GM23338 (cell line): ENCODE results near the gene ASB2.

Experiments
- CREB1 ChIP-seq: fragments of 250-450 bp; sonication (Bioruptor Pico); IDR thresholded peaks from 2 replicates; pipeline ENCODE4 v1.5.0; 2020; ENCODE audit warnings: low read depth, mild to moderate bottlenecking, moderate library complexity
- ETS1 ChIP-seq: IDR thresholded peaks from 2 replicates; pipeline ENCODE4 v1.6.1; 2016; ENCODE audit warnings: antibody characterized with exemption
- EZH2 ChIP-seq: fragments of 200-600 bp; sonication (generic); IDR thresholded peaks from one replicate; pipeline ENCODE4 v1.8.0; 2017; ENCODE audit warnings: antibody characterized with exemption, mild to moderate bottlenecking, low read depth; ENCODE audit not compliant: unreplicated experiment
- EZH2phosphoT487 ChIP-seq: fragments of 200-600 bp; sonication (generic); IDR thresholded peaks from one replicate; pipeline ENCODE4 v1.8.1; 2018; ENCODE audit warnings: antibody characterized with exemption; ENCODE audit not compliant: unreplicated experiment
- JUNB ChIP-seq: IDR thresholded peaks from one replicate; pipeline ENCODE4 v1.6.1; 2016; ENCODE audit warnings: antibody characterized with exemption; ENCODE audit not compliant: unreplicated experiment
- NANOG ChIP-seq: IDR thresholded peaks from 2 replicates; pipeline ENCODE4 v1.6.1; 2016; ENCODE audit warnings: antibody characterized with exemption, borderline replicate concordance
- POLR2AphosphoS5 ChIP-seq: IDR thresholded peaks from 2 replicates; pipeline ENCODE4 v1.6.1; 2016; ENCODE audit warnings: antibody characterized with exemption, low read depth
- STAT1 ChIP-seq: IDR thresholded peaks from one replicate; pipeline ENCODE4 v1.6.1; 2016; ENCODE audit warnings: antibody characterized with exemption; ENCODE audit not compliant: unreplicated experiment
- ZNF114 ChIP-seq: fragments of 250-450 bp; sonication (Bioruptor Pico); IDR thresholded peaks from 2 replicates; pipeline ENCODE4 v1.5.0; 2020; ENCODE audit warnings: mild to moderate bottlenecking, moderate library complexity
- ZNF331 ChIP-seq: fragments of 250-450 bp; sonication (Bioruptor Pico); IDR thresholded peaks from 2 replicates; pipeline ENCODE4 v1.5.0; 2020; ENCODE audit warnings: low read depth, mild to moderate bottlenecking, moderate library complexity
- TF ChIP-seq, protein P1 (sequence below), 2 experiments: fragments of 200-600 bp in 1 of 2; sonication (generic) in 1 of 2; conservative IDR thresholded peaks; 2 replicates each; pipeline versions ENCODE4 v1.5.1 to v1.6.1; 2016 to 2017; ENCODE audit warnings: antibody characterized with exemption in 2 of 2, low read depth in 2 of 2, mild to moderate bottlenecking in 2 of 2, moderate library complexity in 1 of 2
- TF ChIP-seq, protein P2 (sequence below): IDR thresholded peaks from one replicate; pipeline ENCODE4 v1.6.1; 2018; ENCODE audit warnings: antibody characterized with exemption; ENCODE audit not compliant: unreplicated experiment
- TF ChIP-seq, protein P3 (sequence below): fragments of 250-450 bp; sonication (Bioruptor Pico); IDR thresholded peaks from 2 replicates; pipeline ENCODE4 v1.5.0; 2020; ENCODE audit warnings: mild to moderate bottlenecking, moderate library complexity

- no peak for TF ChIP-seq EZH2
- TF ChIP-seq, protein P1, sequence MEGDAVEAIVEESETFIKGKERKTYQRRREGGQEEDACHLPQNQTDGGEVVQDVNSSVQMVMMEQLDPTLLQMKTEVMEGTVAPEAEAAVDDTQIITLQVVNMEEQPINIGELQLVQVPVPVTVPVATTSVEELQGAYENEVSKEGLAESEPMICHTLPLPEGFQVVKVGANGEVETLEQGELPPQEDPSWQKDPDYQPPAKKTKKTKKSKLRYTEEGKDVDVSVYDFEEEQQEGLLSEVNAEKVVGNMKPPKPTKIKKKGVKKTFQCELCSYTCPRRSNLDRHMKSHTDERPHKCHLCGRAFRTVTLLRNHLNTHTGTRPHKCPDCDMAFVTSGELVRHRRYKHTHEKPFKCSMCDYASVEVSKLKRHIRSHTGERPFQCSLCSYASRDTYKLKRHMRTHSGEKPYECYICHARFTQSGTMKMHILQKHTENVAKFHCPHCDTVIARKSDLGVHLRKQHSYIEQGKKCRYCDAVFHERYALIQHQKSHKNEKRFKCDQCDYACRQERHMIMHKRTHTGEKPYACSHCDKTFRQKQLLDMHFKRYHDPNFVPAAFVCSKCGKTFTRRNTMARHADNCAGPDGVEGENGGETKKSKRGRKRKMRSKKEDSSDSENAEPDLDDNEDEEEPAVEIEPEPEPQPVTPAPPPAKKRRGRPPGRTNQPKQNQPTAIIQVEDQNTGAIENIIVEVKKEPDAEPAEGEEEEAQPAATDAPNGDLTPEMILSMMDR (conservative IDR thresholded peaks at IDR 0.05; ENCODE audit: low read depth in 2 of 2): peak; percentile 36 to 63
- TF ChIP-seq POLR2AphosphoS5: no peak
- TF ChIP-seq, protein P2, sequence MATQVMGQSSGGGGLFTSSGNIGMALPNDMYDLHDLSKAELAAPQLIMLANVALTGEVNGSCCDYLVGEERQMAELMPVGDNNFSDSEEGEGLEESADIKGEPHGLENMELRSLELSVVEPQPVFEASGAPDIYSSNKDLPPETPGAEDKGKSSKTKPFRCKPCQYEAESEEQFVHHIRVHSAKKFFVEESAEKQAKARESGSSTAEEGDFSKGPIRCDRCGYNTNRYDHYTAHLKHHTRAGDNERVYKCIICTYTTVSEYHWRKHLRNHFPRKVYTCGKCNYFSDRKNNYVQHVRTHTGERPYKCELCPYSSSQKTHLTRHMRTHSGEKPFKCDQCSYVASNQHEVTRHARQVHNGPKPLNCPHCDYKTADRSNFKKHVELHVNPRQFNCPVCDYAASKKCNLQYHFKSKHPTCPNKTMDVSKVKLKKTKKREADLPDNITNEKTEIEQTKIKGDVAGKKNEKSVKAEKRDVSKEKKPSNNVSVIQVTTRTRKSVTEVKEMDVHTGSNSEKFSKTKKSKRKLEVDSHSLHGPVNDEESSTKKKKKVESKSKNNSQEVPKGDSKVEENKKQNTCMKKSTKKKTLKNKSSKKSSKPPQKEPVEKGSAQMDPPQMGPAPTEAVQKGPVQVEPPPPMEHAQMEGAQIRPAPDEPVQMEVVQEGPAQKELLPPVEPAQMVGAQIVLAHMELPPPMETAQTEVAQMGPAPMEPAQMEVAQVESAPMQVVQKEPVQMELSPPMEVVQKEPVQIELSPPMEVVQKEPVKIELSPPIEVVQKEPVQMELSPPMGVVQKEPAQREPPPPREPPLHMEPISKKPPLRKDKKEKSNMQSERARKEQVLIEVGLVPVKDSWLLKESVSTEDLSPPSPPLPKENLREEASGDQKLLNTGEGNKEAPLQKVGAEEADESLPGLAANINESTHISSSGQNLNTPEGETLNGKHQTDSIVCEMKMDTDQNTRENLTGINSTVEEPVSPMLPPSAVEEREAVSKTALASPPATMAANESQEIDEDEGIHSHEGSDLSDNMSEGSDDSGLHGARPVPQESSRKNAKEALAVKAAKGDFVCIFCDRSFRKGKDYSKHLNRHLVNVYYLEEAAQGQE: no peak
- no peak for TF ChIP-seq CREB1
- no peak for TF ChIP-seq EZH2phosphoT487
- no peak for TF ChIP-seq ETS1
- TF ChIP-seq NANOG: no peak
- no peak for TF ChIP-seq JUNB
- TF ChIP-seq ZNF114 (CRISPR knock-in tag): no peak
- no peak for TF ChIP-seq STAT1
- TF ChIP-seq, protein P3, sequence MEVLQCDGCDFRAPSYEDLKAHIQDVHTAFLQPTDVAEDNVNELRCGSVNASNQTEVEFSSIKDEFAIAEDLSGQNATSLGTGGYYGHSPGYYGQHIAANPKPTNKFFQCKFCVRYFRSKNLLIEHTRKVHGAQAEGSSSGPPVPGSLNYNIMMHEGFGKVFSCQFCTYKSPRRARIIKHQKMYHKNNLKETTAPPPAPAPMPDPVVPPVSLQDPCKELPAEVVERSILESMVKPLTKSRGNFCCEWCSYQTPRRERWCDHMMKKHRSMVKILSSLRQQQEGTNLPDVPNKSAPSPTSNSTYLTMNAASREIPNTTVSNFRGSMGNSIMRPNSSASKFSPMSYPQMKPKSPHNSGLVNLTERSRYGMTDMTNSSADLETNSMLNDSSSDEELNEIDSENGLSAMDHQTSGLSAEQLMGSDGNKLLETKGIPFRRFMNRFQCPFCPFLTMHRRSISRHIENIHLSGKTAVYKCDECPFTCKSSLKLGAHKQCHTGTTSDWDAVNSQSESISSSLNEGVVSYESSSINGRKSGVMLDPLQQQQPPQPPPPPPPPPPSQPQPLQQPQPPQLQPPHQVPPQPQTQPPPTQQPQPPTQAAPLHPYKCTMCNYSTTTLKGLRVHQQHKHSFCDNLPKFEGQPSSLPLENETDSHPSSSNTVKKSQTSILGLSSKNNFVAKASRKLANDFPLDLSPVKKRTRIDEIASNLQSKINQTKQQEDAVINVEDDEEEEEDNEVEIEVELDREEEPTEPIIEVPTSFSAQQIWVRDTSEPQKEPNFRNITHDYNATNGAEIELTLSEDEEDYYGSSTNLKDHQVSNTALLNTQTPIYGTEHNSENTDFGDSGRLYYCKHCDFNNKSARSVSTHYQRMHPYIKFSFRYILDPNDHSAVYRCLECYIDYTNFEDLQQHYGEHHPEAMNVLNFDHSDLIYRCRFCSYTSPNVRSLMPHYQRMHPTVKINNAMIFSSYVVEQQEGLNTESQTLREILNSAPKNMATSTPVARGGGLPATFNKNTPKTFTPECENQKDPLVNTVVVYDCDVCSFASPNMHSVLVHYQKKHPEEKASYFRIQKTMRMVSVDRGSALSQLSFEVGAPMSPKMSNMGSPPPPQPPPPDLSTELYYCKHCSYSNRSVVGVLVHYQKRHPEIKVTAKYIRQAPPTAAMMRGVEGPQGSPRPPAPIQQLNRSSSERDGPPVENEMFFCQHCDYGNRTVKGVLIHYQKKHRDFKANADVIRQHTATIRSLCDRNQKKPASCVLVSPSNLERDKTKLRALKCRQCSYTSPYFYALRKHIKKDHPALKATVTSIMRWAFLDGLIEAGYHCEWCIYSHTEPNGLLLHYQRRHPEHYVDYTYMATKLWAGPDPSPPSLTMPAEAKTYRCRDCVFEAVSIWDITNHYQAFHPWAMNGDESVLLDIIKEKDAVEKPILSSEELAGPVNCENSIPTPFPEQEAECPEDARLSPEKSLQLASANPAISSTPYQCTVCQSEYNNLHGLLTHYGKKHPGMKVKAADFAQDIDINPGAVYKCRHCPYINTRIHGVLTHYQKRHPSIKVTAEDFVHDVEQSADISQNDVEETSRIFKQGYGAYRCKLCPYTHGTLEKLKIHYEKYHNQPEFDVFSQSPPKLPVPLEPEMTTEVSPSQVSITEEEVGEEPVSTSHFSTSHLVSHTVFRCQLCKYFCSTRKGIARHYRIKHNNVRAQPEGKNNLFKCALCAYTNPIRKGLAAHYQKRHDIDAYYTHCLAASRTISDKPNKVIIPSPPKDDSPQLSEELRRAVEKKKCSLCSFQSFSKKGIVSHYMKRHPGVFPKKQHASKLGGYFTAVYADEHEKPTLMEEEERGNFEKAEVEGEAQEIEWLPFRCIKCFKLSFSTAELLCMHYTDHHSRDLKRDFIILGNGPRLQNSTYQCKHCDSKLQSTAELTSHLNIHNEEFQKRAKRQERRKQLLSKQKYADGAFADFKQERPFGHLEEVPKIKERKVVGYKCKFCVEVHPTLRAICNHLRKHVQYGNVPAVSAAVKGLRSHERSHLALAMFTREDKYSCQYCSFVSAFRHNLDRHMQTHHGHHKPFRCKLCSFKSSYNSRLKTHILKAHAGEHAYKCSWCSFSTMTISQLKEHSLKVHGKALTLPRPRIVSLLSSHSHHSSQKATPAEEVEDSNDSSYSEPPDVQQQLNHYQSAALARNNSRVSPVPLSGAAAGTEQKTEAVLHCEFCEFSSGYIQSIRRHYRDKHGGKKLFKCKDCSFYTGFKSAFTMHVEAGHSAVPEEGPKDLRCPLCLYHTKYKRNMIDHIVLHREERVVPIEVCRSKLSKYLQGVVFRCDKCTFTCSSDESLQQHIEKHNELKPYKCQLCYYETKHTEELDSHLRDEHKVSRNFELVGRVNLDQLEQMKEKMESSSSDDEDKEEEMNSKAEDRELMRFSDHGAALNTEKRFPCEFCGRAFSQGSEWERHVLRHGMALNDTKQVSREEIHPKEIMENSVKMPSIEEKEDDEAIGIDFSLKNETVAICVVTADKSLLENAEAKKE (CRISPR knock-in tag): no peak
- no peak for TF ChIP-seq ZNF331
These were observed 23.1 kb downstream of the ASB2 start for GRCh38 chr14:93953263-93953662.
